ENCODE results near the gene EDC3.
"Not testable (repeated sequence)": the region's sequence is repeated elsewhere in the genome, so short reads cannot be mapped to it uniquely, and the experiment has no call there.

Gene EDC3

GRCh38 chr15:74710319-74711094 is 14.7 kb upstream of the EDC3 start:
- DNase-seq (ENCODE audit: low spot score) = no peak

- DNase-seq (ENCODE audit: low spot score) = no peak
Observed at GRCh38 chr15:74709892-74710291, 14.1 kb upstream of the EDC3 start.

GRCh38 chr15:74709011-74709410 is 13.2 kb upstream of the EDC3 start:
- DNase-seq (ENCODE audit: low spot score) = no peak

- no peak for DNase-seq (ENCODE audit: low spot score)
Observed at GRCh38 chr15:74696808-74697207, 984 bp upstream of the EDC3 start.

- no peak for DNase-seq (ENCODE audit: low spot score)
Observed at GRCh38 chr15:74696398-74696729, 540 bp upstream of the EDC3 start.

- no peak for DNase-seq (ENCODE audit: low spot score)
Observed at GRCh38 chr15:74692327-74692726, 3.5 kb downstream of the EDC3 start.

- DNase-seq (ENCODE audit: low spot score) = no peak
Observed at GRCh38 chr15:74683758-74684157, 12.1 kb downstream of the EDC3 start.

GRCh38 chr15:74682954-74683353 is 12.9 kb downstream of the EDC3 start:
- DNase-seq (ENCODE audit: low spot score) = no peak

GRCh38 chr15:74680456-74680855 is 15.4 kb downstream of the EDC3 start:
- DNase-seq (ENCODE audit: low spot score) = no peak

- DNase-seq (ENCODE audit: low spot score) = no peak
Observed at GRCh38 chr15:74676801-74677200, 19.0 kb downstream of the EDC3 start.

GRCh38 chr15:74674161-74674560 is 21.7 kb downstream of the EDC3 start:
- DNase-seq (ENCODE audit: low spot score) = no peak

GRCh38 chr15:74669627-74670026 is 26.2 kb downstream of the EDC3 start:
- no peak for DNase-seq (ENCODE audit: low spot score)

- DNase-seq (ENCODE audit: low spot score) = no peak
Observed at GRCh38 chr15:74667975-74668374, 27.8 kb downstream of the EDC3 start.

- no peak for DNase-seq (ENCODE audit: low spot score)
Observed at GRCh38 chr15:74664670-74665069, 31.2 kb downstream of the EDC3 start.

GRCh38 chr15:74664028-74664616 is 31.7 kb downstream of the EDC3 start:
- peak; percentile 42 for DNase-seq (ENCODE audit: low spot score)

GRCh38 chr15:74663303-74664027 is 32.4 kb downstream of the EDC3 start:
- no peak for DNase-seq (ENCODE audit: low spot score)

GRCh38 chr15:74662064-74662860 is 33.6 kb downstream of the EDC3 start:
- no peak for DNase-seq (ENCODE audit: low spot score)

GRCh38 chr15:74661280-74661679 is 34.5 kb downstream of the EDC3 start:
- DNase-seq (ENCODE audit: low spot score) = not testable (repeated sequence)

GRCh38 chr15:74657846-74658245 is 38.0 kb downstream of the EDC3 start:
- no peak for DNase-seq (ENCODE audit: low spot score)

GRCh38 chr15:74656935-74657535 is 38.8 kb downstream of the EDC3 start:
- DNase-seq (ENCODE audit: low spot score) = no peak

- DNase-seq (ENCODE audit: low spot score) = no peak
Observed at GRCh38 chr15:74655424-74655823, 40.4 kb downstream of the EDC3 start.
